GM19452 (cell line): Measurements from ENCODE around the gene GRID1.
"Not testable (repeated sequence)": the region's sequence is repeated elsewhere in the genome, so short reads cannot be mapped to it uniquely, and the experiment has no call there.

Experiments used
- ATAC-seq: cut with Tn5 transposase; IDR thresholded peaks from one replicate; pipeline ENCODE4 v1.9.1; 2021; ENCODE audit not compliant: unreplicated experiment

The GRID1 gene

DNA sequence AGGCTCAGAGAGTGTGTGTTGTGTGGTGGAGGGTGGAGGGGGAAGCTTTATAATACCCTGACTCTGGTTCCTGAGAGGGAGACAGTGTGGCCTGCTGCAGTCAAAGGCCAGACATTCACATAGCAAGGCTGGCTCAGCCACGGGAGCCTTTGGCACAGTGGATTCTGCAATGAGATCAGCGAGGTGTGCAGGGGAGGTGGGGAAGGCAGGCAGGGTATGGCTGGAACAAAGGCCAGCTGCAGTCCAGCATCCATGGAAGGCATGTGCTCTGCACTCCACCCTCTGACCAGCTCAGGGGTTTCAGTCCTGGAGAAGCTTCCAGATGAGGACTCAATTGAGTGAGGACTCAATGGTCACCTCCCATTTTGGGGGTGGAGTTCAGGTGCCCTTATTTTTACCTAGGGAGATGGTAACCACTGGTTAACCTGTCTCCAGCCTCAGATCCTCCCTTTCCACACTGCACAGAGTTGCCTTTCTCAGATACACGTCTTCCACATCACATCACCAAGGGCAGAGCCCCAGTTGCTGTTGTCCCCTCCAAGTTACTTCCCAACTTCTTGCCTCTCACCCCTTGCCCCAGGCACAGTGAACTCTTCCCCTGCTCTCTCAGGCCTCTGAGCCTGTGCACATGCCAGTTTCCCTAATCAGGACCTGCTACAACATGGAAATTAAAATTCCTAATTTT, 504.9 kb downstream of the GRID1 start:
- ATAC-seq = no peak

DNA sequence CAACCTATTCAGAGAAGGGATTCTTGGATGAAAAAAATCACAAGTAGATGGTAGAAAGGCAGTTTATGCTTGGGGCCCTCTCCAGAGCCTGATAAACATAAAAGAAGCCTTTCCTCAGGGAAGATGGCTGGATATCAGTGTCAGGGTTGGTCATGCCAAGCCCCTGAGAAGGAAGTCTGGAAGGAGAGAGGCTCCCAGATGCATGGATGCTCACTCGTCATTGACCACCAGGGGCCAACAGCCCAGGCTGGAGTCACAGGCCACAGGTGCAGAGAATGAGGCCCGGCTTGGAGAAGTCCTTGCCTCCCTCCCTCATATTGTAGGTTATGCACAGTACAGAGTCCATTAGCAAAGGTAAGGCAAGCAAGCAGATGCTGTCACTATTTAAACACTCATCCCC, 506.7 kb downstream of the GRID1 start:
- ATAC-seq = no peak

DNA sequence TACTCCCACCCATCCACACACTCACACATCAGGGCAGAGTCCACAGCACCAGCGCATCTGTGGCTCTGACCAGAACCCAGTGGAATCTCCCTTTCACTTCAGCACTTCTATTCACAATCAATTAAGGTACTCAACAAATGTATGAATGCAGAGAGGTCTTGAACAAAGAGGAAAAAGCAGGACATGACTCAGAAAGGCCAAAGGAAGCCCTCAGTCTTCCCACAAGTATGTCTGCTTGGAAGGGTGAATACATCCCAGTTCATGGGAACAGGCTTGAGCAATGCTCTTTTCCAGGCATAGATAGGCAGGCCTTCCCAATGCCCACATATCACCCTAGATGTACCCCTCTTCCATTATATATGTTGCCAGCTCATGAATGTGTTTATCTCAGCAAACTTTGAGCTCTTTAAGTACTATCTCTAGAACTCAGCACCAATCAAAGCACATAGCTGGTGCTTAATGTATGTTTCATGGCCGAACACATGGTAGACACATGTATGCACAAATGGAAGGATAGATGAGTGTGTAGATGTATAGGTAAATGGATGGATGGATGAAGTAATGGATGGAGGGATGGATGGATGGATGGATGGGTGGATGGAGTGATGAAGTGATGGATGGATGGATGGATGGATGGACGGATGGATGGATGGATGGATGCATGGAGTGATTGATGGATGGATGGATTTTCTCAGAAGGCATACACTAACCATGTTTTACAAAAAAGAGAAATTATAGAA, 507.6 kb downstream of the GRID1 start:
- ATAC-seq = no peak

DNA sequence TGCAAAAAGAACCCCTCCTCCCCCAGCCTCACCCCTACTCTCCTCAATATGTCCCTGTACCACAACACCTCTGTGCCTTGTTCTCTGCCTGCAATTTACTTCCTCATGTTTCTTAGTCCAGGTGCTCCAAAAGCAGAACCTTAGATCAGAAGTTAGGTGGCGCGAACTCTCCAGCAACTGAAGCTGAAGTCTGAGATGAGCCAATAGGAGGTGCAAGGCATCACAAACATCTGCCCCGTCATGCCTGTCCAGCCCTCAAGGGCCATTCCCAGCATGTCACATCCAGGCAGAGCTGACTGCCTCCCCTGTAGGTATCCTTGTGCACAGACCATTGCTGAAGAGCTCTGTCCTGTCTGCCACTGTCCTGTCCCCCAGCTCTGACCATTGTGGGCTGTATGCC, 508.8 kb downstream of the GRID1 start:
- ATAC-seq = no peak

DNA sequence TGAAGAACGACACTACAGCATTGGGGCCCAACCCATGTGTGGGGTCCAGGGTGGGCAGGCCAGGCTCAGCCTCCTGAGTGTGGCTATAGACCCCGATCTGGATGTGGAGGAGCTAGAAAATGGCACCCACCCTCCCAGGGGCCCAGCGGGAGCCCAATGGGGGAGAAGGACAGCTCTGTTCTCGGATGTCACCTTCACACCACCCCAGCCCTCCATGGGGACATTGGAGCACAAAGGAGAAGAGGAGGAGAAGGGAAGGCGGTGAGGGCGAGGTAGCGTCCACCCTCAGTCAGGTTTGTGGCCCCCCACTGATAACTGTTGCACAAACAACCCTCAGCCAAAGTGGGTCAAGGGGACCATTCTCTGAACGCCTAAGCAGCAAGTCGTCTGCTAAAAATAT, 509.3 kb downstream of the GRID1 start:
- no peak for ATAC-seq

DNA sequence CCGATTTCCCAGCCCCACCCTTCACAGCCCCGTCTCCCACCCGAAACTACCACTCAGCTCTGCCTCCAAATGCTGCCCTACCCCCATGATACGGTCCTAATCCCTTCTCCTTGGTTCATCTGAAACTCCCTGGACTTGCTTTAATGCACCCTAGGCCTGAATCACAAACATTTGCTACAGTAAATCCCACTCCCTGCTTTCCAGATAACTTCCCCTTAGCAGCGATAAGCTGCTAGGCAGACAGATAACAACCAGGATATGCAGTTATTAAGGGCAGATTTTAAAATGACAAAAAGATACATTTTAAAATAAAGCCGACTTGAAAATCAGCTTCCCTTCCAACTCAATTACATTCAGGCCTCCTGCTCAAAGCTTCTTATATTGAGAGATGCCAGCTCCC, 514.7 kb downstream of the GRID1 start:
- no peak for ATAC-seq

DNA sequence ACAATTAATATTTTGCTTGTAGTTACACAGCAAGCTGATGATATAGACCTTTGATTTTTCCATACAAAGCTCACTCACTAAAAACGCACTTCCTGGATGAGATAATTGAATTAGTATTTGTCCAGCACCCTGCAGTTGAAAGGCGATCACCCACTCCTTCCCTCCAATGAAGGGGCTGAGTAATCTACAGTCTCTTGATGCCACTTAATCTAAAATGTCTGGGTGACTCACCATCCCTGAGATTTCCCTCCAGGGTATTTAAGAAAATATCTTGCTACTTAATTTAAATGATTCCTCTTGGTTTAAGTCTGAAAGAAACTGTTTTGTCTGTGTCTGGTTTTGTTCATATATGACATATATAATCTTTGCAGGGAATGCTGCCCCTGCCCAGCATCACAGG, 515.3 kb downstream of the GRID1 start:
- ATAC-seq = no peak

DNA sequence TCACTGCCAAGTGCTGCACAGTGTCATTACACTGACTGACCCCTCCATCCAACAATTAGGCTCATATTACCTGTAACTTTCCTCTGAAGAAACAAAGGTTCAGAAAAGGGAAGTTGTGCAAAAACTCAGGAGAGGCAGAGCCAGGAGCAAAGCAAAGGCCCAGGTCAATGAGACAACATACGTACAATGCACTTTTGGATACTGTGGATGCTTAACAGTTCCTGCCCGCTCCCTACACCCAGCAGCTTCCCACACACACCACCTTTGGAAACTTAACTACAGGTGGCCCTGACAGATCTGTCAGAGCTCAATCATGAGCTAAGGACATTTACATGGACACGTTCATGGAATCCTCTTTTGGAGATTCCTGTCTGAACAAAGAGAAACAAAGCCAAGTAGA, 515.9 kb downstream of the GRID1 start:
- no peak for ATAC-seq

DNA sequence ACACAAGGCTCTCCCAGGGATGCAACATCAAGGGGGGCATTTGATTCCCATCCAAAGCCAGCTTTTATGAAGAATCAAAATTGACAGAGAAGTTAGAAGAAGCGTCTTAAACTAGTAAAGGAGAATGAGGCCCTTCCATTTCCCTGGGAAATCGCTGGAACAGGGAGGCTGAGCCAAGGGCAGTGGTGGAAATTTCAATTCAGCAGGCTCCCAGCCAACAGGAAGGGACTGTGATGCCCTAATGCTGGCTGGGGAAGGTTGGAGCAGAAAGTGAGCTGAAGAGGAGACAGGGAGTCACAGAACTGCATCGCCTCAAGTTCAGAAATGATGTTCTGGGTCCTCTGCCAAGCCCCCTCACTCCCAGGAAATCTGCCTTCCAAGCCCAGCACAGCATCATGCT, 517.3 kb downstream of the GRID1 start:
- no peak for ATAC-seq

DNA sequence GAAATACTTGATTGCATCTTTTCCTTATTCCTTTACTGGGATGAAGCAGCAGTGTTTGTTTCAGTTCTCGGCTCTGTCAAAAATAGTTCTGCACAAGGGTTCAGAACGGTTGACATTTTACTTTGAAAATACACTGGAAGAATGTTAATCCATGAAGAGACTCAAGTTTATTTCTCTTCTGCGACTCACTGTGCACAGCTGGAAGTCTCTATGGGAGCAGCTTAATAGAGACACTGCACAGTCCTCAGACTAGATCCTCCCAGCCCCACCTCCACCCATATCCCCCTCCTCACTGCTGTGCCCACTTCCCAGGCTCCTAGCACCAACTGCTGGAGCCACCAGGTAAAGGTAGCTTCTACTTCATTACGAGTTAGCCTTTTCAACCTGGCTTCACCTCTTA, 517.8 kb downstream of the GRID1 start:
- no peak for ATAC-seq

DNA sequence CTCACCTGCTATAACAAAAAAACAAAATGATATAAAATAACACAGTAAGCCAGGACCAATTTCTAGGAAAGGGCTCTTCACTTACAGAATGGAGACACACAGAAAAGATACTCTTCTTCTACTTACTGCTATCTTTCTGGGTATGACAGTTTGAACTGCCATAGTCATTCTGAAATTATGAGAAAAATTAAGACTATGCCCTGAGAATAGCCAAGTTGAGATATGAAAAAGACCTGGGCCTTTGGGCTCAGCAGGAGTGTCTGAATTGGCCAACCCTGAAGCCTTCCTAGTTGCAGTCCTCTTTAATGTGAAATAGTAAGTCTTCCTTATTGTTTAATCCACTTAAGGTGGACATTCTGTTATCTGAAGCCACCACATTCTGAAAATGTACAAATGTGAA, 519.5 kb downstream of the GRID1 start:
- ATAC-seq = no peak

DNA sequence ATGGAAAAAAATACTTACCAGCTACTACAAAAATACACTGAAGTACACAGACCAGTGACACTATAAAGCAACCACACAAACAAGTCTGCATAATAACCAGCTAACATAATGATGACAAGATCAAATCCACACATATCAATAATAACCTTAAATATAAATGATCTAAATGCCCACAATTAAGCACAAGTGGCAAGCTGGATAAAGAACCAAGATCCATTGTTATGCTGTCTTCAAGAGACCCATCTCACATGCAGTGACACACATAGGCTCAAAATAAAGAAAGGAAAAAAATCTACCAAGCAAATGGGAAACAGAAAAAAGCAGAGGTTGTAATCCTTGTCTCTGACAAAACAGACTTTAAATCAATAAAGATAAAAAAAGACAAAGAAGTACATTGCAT, 527.9 kb downstream of the GRID1 start:
- not testable (repeated sequence) for ATAC-seq

DNA sequence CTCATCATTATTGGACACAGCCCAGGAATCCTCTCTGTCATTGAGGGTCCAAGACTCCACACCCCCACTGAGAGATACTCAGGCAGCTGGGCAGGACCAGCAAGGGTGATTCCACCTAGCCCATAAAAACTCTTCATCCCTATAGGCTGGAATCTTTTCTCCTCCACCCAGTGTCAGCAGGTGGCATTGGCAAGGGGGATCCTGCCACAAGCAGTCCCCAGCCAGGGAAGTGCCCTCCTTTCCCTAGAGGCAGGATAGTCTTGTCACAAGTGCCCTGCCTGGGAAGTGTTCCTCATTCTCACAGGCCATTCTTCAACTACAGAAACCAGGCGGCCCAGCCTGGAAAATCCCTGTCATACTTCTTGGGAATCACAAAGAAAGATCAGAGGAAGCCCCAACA, 533.6 kb downstream of the GRID1 start:
- ATAC-seq = no peak

DNA sequence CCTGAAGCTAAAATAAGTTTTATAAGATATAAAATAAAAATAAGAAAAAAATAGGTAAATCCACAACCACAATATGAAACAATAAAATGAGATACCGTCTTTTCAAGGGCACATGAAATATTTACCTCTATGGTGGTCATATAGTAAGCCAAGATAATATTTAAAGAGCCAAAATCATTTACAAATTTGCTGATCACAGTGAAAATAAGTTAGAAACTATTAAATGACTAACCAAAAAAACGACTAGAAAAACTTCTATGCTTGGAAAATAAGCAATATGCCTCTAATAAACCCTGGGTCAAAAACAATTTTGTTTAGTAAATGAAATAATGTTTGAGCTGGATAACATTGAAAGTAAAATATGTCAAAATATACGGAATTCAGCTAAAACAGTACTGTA, 535.2 kb downstream of the GRID1 start:
- ATAC-seq = no peak

DNA sequence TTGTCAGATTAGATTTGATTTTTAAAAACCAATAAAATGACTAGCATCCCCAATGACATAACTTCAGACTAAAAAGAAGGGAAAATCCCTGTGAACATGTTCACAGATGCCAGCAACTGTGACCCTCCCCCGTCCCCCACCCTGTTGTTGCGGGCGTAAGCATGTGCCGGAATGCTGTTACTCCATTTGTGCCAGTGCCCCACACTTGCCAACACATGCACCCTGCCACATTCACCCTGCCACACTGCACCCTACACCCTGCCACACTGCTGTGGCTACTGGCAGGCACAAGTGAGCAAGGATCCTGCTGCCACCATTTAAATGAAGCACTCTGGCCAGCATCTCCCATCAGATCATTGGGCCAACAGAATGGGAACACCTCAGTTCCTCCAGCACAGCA, 540.2 kb downstream of the GRID1 start:
- ATAC-seq = no peak

DNA sequence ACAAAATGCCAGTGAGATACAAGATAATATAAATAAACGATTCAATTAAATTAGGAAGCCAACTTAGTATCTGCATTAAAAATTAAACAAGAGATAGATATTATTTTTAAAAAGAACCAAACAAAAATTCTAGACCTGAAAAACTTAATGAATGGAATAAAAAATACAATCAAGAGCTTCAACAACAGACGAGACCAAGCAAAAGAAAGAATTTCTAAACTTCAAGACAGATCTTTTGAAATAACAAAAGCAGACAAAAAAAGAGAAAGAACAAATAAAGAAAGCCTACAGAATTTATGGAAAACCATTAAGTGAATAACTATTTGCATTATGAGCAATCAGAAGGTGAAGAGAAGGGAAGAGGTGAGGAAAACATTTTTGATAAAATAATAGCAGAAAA, 555.2 kb downstream of the GRID1 start:
- no peak for ATAC-seq

DNA sequence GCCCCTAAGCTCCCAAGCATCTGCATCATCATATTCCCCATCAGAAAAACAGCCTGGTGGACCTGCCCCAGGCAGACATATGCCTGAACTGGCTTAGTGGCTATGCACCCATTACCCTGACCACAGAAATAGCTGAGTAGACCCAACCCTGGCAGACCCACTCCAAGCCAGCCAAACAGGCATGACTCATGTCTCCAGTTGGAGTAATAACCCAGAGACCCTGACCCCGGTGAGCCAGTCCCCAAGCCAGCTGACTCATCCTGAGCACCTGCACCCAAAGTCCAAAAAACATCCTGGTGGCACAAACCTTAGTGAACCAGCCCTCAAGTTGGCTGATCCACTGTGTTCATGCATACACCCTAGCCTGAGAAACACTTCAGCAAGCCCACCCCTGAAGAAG, 555.9 kb downstream of the GRID1 start:
- no peak for ATAC-seq

DNA sequence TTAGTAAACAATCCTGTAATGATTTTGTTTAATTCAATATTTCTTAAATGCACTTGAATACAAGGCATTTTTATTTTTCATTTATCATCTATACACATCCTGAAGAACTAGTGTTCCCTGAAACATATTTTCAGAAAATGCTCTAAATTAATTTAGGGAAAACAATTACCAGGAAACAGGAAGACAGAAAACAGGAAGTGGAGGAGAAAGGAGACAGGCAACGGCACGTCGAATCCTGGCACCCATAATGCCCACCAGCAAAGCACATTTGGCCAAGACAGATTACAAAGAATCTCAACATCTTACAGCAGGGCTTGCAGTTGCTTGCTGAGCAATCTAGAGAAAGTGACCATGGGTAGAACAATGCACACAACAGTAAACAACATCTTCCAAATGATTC, 571.1 kb downstream of the GRID1 start:
- ATAC-seq = no peak

DNA sequence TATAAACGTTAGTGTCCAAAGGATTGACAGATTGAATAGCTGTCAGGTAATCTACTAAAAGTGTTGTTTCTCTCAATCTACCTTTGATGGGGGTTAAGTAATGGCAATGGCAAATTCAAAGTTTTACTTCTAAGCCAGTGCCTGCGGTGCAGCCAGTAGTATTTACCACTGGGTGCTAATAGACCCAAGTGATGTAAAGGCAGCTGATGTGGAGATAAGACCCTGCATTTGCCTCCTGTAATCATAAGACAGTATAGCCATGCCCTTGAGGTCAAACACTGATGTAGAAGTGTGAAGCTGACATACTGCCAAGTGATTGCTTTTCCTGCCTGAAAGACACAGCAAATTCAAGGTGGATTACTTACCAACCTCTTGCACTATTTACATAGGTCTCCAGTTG, 572.0 kb downstream of the GRID1 start:
- no peak for ATAC-seq

DNA sequence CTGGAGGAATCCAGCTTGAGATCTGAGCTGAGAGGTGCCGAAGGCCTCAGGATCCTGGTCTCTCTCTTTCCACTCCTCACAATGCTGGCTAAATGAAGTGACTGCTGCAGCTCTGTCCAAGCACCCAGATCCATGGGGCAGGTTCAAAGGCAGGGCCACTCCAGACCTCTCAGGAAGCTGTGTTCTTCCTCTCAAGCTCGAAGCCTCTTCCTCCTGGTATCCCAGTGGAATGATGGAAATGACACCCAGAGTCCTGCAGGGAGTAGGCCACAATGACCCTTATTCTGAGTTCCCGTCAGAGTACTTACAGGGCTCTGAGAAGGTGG, 574.1 kb downstream of the GRID1 start:
- no peak for ATAC-seq

DNA sequence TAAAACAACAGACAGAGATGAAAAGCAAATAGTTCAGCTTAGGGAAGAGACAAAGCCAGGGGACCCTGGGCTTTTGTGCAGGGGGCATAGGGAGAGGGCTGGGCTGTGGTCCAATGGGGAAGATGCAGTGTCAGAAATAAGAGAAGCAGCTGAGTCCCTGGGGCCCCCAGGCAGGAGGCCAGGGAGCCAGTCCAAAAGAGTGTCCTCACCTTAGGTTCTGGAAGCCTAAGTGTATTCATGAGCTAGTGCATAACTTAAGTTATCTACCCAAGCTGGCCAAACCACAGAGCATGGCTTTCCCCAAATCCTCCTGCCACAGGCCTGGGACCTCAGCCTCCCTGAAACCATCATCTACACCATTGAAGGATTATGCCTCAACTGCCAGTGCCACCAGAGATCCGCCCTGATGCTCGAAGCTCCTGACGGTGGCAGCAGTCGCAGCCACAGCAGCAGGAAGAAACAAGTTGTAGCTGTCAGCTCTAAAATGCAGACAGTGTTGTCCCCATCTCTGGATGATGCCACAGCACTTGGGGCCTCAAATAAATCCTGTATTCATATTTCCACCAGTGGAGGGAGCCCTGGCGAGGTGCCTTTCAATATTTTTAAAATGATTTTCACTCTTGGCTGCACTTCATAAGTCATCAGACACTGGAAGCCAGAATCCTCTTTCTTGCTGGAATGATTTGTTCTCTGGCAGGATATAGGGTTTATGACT, 574.6 kb downstream of the GRID1 start:
- no peak for ATAC-seq

DNA sequence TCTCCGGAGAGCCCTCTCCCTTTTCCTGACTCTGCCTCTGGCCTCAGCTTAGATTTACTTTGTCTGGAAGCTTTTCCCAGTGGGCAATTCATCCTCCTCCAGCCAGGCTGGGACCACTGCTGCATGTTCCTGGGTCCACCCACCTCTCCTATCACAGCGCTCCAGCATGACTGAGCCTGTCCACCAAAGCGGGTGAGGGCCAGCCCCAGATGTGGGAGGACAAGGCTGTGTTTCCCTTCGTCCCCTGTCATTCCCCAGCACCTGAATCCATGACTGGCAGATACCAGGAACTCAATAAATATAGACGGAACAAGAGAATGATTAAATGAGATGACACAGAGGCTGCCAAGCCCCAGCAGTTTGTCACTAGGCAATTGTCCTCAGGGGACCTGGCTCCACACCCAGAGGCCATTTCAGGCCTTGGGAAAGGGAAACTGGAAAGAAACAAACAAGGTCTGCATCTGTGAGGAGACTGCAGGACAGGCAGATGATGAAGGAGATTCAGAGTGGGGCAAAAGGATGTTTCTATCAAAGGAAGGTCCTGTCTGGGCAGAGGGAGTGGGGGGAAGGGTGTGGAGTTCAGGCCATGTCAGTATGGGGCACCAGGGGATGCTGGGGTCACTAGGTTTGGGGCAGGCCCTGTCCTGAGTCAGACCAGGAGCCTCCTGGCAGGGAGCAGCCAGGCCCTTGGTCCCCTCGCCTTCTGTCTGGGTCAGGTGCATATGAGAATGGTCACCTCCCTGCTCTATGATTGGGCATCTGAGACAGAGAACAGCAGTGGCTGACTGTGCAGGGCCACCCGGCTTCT, 576.4 kb downstream of the GRID1 start:
- no peak for ATAC-seq
